ENCODE measurements around the gene CYBRD1.

DNA sequence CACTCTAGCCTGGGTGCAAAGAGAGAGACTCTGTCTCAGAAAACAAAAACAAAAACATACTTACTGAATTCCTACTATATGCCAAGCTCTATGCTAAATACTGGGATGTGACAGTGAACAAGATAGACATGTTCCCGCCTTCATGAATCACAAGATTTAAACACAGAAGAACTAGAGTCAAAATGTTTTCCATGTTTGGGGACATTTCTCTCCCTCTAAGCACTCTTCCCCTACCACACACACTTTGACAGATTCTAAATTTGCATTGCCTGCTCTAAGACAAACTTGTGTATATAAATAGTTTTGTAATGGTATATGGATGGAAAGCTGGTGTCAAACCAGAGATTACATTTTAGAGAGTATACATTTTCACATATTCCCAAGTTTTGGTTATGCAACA lies 11.1 kb downstream of the CYBRD1 start:
- TF ChIP-seq, protein P1, sequence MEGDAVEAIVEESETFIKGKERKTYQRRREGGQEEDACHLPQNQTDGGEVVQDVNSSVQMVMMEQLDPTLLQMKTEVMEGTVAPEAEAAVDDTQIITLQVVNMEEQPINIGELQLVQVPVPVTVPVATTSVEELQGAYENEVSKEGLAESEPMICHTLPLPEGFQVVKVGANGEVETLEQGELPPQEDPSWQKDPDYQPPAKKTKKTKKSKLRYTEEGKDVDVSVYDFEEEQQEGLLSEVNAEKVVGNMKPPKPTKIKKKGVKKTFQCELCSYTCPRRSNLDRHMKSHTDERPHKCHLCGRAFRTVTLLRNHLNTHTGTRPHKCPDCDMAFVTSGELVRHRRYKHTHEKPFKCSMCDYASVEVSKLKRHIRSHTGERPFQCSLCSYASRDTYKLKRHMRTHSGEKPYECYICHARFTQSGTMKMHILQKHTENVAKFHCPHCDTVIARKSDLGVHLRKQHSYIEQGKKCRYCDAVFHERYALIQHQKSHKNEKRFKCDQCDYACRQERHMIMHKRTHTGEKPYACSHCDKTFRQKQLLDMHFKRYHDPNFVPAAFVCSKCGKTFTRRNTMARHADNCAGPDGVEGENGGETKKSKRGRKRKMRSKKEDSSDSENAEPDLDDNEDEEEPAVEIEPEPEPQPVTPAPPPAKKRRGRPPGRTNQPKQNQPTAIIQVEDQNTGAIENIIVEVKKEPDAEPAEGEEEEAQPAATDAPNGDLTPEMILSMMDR (IDR thresholded peaks at IDR 0.05), result no peak
- TF ChIP-seq EP300 (IDR thresholded peaks at IDR 0.05), result no peak
